Stomach smooth muscle (tissue), 2 donors: ENCODE measurements around the gene TMEM212.
"Not testable (repeated sequence)": the region's sequence is repeated elsewhere in the genome, so short reads cannot be mapped to it uniquely, and the experiment has no call there.

Source experiments
- H3K27ac ChIP-seq: one replicate; pipeline ENCODE4 v1.7.0; 2013; ENCODE audit warnings: mild to moderate bottlenecking, low read length, inconsistent platforms
- H3K27me3 ChIP-seq, 2 donors: one replicate each; pipeline ENCODE4 v1.7.0; 2013; ENCODE audit warnings: low read length in 2 of 2; ENCODE audit not compliant: insufficient read depth in 2 of 2, control insufficient read depth in 1 of 2
- H3K36me3 ChIP-seq, 2 donors: one replicate each; pipeline ENCODE4 v1.7.0; 2013; ENCODE audit warnings: low read length in 2 of 2; ENCODE audit not compliant: control insufficient read depth in 2 of 2, insufficient read depth in 2 of 2
- H3K4me1 ChIP-seq: one replicate; pipeline ENCODE4 v1.7.0; 2013; ENCODE audit warnings: low read length; ENCODE audit not compliant: control insufficient read depth, insufficient read depth
- H3K4me3 ChIP-seq, 2 donors: one replicate each; pipeline ENCODE4 v1.7.0; 2013; ENCODE audit warnings: low read length in 2 of 2
- H3K9ac ChIP-seq, 2 donors: one replicate each; pipeline ENCODE4 v1.7.0; 2013; ENCODE audit warnings: low read length in 2 of 2, mild to moderate bottlenecking in 1 of 2
- H3K9me3 ChIP-seq, 2 donors: one replicate each; pipeline ENCODE4 v1.7.0; 2013; ENCODE audit warnings: low read length in 2 of 2; ENCODE audit not compliant: control insufficient read depth in 2 of 2
- donor health status: healthy.
- donor health status: Pancreatic carcinoma.

TMEM212 gene

DNA sequence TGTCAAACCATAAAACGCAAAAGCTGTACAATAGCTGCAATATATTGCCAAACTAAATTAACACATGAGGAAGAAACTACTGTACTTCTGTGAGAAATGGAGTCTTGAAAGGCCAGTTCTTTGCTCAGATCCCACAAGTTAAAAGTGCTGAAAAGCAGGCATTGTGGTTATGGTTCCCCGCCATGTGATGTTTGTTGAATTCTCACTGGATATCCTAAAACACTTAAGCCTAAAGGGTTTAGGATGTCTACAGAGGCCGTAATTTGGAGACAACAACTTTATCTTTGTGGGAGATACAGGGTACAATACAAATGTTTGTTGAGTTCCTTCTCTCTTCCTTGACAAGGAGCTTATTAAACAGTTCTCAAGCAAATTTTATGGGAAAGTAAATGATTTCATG is 53.2 kb downstream of the TMEM212 start:
- H3K36me3 ChIP-seq, result no peaks in the 10 kb centered on the region
- H3K9me3 ChIP-seq, result no peaks in the 10 kb centered on the region
- H3K27ac ChIP-seq, result no peak overlapping the region
- H3K9ac ChIP-seq, result no peak overlapping the region
- H3K4me1 ChIP-seq, result no peaks in the 10 kb centered on the region
- no peak overlapping the region for H3K4me3 ChIP-seq
- no peaks in the 10 kb centered on the region for H3K27me3 ChIP-seq

DNA sequence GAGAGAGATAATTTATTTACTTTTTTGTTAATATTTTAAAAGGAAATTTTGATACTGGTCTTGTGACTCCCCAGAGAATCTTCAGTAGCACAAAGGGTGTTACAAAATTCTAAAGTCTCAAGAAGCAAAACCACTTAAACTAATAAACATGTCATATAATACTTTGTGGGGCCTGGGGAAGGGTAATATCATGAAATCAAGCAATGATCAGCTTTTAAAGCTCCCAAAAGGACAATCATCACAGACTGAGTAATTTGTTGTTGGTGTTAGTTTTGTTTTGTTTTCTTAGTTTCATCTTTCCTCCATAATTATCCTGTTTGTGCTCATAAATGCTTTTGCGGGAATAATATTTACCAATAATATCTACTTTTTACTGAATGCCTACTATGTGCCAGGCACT is 55.0 kb downstream of the TMEM212 start:
- H3K27me3 ChIP-seq, result no peaks in the 10 kb centered on the region
- no peaks in the 10 kb centered on the region for H3K9me3 ChIP-seq
- H3K9ac ChIP-seq, result no peak overlapping the region
- H3K27ac ChIP-seq, result no peak overlapping the region
- no peaks in the 10 kb centered on the region for H3K36me3 ChIP-seq
- H3K4me3 ChIP-seq, result no peak overlapping the region
- H3K4me1 ChIP-seq, result no peaks in the 10 kb centered on the region

DNA sequence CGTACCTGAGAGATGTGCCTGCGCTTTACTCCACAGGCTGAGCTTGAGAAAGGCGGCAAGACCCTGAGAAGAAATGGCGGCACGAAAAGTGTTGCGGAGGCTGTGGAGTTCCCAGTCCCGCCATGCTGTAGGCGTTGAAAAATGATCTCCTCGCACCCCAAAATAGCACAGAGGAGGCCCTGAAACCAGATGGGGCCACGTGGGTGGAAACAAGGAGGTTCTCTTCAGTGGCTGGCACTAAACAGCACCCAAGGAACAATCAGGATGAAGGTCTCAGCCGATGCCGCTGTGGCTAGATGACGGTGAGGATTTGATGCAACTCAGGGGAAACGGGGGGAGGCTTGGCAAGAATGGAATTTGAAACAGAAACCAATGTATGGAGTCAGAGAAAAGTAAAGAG is 57.3 kb downstream of the TMEM212 start:
- no peak overlapping the region for H3K27ac ChIP-seq
- no peaks in the 10 kb centered on the region for H3K4me1 ChIP-seq
- H3K9me3 ChIP-seq, result no peaks in the 10 kb centered on the region
- H3K27me3 ChIP-seq, result no peaks in the 10 kb centered on the region
- H3K36me3 ChIP-seq, result no peaks in the 10 kb centered on the region
- H3K4me3 ChIP-seq, result no peak overlapping the region
- no peak overlapping the region for H3K9ac ChIP-seq

DNA sequence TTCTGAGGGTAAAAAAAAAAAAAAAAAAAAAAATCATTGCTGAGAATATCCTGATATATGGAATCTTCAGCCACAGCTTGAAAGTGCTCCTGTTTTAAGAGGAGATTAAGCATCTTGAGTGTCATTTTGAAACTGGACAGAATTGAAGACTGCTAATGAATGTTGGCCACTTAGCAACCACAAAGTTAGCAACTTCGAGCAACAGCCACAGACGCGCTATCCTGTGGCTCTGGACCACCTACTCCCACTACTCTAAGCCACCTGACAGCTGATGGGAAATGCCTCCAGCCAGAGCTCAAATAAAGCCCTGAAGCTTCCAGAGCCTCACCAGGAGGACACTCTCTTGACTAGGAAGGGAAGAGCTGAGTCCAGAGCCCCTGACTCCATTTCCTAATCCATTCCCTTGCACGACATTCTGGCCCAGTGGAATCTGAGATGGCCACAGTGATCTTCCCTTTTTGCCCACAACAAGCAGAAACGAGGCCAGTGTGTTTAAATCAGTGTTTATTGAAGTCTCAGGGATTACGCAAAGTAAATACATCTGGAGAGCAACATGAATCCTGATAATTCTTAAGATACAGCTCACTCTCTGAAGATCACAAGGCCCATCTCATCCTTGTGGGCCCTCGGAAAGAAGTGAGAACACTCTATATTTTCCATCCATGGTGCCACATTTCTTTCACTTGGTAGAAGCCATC is 58.6 kb downstream of the TMEM212 start:
- H3K27me3 ChIP-seq, result no peaks in the 10 kb centered on the region
- no peaks in the 10 kb centered on the region for H3K9me3 ChIP-seq
- H3K27ac ChIP-seq, result no peak overlapping the region
- H3K36me3 ChIP-seq, result no peaks in the 10 kb centered on the region
- H3K9ac ChIP-seq, result no peak overlapping the region
- no peaks in the 10 kb centered on the region for H3K4me1 ChIP-seq
- H3K4me3 ChIP-seq, result no peak overlapping the region

DNA sequence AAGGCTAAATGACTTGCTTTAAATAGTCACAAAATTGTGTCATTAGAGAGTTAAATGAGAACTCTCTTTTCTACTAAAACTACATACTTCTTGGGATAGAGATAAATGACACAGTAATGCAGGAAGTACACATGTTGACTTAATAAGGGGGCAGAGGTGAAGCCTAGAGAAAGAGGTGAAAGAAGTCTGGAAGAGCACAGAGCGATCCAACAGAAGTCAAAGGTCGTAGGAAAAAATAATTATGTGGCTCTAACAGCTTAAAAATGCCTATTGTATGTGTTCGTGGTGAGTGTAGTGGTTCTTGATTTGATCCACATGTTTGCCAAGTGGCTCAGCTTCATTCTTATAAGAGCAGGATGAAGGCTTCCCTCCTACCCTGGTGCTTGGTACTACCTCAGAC is 61.7 kb downstream of the TMEM212 start:
- Histone ChIP-seq H3K9ac (no peak overlapping the region), H3K4me1 (no peaks in the 10 kb centered on the region), H3K36me3 (no peaks in the 10 kb centered on the region), H3K9me3 (no peaks in the 10 kb centered on the region), H3K4me3 (no peak overlapping the region), H3K27me3 (no peaks in the 10 kb centered on the region), H3K27ac (no peak overlapping the region)

DNA sequence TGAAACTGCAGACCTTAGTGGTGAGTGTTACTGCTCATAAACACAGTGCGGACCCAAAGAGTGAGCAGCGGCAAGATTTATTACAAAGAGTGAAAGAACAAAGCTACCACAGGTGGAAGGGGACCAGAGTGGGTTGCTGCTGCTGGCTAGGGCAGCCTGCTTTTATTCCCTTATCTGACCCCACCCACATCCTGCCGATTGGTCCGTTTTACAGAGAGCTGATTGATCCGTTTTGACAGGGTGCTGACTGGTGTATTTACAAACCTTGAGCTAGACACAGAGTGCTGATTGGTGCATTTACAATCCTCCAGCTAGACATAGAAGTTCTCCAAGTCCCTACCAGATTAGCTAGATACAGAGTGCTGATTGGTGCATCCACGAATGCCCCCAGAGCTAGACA is 63.4 kb downstream of the TMEM212 start:
- not testable (repeated sequence) for H3K9ac ChIP-seq, H3K36me3 ChIP-seq, H3K4me3 ChIP-seq, H3K4me1 ChIP-seq, H3K9me3 ChIP-seq, H3K27ac ChIP-seq, H3K27me3 ChIP-seq

DNA sequence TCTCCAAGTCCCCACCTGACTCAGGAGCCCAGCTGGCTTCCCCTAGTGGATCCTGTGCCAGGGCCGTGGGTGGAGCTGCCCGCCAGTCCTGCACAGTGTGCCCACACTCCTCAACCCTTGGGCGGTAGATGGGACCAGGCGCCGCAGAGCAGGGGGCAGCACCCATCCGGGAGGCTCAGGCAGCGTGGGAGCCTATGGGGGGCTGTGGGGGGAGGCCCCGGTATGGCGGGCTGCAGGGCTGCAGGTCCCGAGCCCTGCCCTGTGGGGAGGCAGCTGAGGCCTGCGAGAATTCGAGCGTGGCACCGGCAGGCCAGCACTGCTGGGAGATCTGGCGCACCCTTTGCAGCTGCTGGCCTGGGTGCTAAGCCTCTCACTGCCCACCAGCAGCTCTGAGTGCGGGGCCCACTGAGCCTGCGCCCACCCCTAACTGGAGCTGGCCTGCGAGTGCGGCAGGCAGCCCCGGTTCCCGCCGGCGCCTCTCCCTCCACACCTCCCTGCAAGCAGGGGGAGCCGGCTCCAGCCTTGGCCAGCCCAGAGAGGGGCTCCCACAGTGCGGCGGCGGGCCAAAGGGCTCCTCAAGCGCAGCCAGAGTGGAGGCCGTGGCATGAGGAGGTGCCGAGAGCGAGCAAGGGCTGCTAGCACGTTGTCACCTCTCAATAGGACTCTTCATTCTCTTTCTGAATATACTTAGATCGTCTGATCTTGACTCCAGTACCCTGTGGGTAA is 64.0 kb downstream of the TMEM212 start:
- no peaks in the 10 kb centered on the region for H3K27me3 ChIP-seq
- no peaks in the 10 kb centered on the region for H3K36me3 ChIP-seq
- no peaks in the 10 kb centered on the region for H3K9me3 ChIP-seq
- no peak overlapping the region for H3K4me3 ChIP-seq
- H3K9ac ChIP-seq, result no peak overlapping the region
- no peaks in the 10 kb centered on the region for H3K4me1 ChIP-seq
- H3K27ac ChIP-seq, result no peak overlapping the region

DNA sequence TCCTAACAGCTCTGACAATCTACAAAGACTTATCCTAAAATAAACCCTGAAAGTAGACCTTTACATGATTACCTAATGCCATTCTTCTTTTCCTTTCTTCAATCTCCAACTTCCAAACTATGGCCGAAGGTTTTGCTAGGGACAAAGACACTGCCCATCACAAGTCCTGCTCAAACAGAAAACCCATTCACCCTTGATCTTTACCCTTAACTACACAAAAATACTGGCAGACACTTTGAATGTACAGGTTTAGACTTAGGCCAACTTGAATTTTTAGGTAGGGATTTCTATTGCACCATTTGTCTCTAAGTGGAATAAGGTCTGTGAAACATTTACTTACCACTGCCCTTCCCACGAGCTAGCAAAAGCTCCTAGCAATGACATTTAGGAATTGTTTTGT is 64.6 kb downstream of the TMEM212 start:
- Histone ChIP-seq H3K27ac (no peak overlapping the region), H3K4me3 (no peak overlapping the region), H3K27me3 (no peaks in the 10 kb centered on the region), H3K9ac (no peak overlapping the region), H3K9me3 (no peaks in the 10 kb centered on the region), H3K36me3 (no peaks in the 10 kb centered on the region), H3K4me1 (no peaks in the 10 kb centered on the region)

DNA sequence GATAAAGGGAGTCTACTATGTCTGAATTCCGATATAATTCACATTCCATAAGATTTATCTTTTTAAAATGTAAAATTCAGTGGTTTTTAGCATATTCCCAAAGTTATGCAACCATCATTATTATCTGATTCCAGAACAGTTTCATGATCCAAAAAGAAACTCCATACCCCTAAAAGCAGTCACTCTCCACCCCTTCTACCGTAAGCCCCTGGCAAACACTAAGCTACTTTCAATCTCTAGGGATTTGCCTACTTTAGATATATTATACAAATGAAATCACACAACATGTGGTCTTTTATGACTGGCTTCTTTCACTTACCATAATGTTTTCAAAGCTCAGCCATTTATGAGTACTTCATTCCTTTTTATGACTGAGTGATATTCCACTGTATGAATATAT is 65.6 kb downstream of the TMEM212 start:
- Histone ChIP-seq H3K27me3 (no peaks in the 10 kb centered on the region), H3K9me3 (no peaks in the 10 kb centered on the region), H3K4me1 (no peaks in the 10 kb centered on the region), H3K27ac (no peak overlapping the region), H3K36me3 (no peaks in the 10 kb centered on the region), H3K9ac (no peak overlapping the region), H3K4me3 (no peak overlapping the region)
